Tibial nerve (tissue), 4 donors: ENCODE measurements around the gene PIGS. TPM values are rescaled to one million over a fixed set of nuclear protein-coding genes. Genes with fewer than 3 reads are reported as not detected.
A peak's percentile ranks its signal among the peaks of the same experiment; 100 is the strongest.
"Not testable (repeated sequence)": the region's sequence is repeated elsewhere in the genome, so short reads cannot be mapped to it uniquely, and the experiment has no call there.

ENCODE experiments used
- DNase-seq, 2 donors: peaks; one replicate each; pipeline ENCODE4 v3.0.0-alpha.2; 2019; ENCODE audit warnings: low spot score in 2 of 2
- H3K27ac ChIP-seq, 4 donors: fragments of 200-600 bp; sonication (generic) in 3 of 4; one replicate each; pipeline ENCODE4 v1.5.1; 2017 to 2019; ENCODE audit warnings: mild to moderate bottlenecking in 1 of 4
- H3K27me3 ChIP-seq, 2 donors: fragments of 200-600 bp; sonication (generic) in 1 of 2; one replicate each; pipeline versions ENCODE4 v1.5.1 to v1.6.0; 2017 to 2019
- H3K36me3 ChIP-seq, 3 donors: fragments of 200-600 bp; sonication (generic); one replicate each; pipeline ENCODE4 v1.5.1; 2018 to 2019
- H3K4me1 ChIP-seq, 4 donors: fragments of 200-600 bp; sonication (generic) in 3 of 4; one replicate each; pipeline ENCODE4 v1.5.1; 2017 to 2019
- H3K4me3 ChIP-seq, 4 donors: fragments of 200-600 bp; sonication (generic) in 3 of 4; one replicate each; pipeline ENCODE4 v1.5.1; 2017 to 2019; ENCODE audit warnings: mild to moderate bottlenecking in 1 of 4, moderate library complexity in 1 of 4
- H3K9me3 ChIP-seq, 4 donors: fragments of 200-600 bp; sonication (generic) in 3 of 4; one replicate each; pipeline ENCODE4 v1.5.1; 2017 to 2019
- EP300 ChIP-seq, 2 donors: sonication (generic); formaldehyde crosslinking; IDR thresholded peaks; one replicate each; pipeline ENCODE4 v1.6.1; 2017; ENCODE audit warnings: antibody characterized with exemption in 2 of 2, mild to moderate bottlenecking in 1 of 2
- POLR2A ChIP-seq, 2 donors: fragments of 450-650 bp; IDR thresholded peaks; one replicate each; pipeline ENCODE4 v1.6.1; 2017; ENCODE audit warnings: antibody characterized with exemption in 2 of 2, mild to moderate bottlenecking in 2 of 2, moderate library complexity in 2 of 2
- WGBS, 2 donors: methylation state at CpG; one replicate each; pipeline ENCODE4 v1.1.5; 2018; 5-methylcytosine and 5-hydroxymethylcytosine counted together
- total RNA-seq, 4 donors: library from RNA; depleted of rRNA; stranded (reverse); fragments of >200 nt; gene quantifications; one replicate each; pipeline ENCODE4 v1.1.0, GENCODE V29; 2016
- TF ChIP-seq, protein P1 (sequence below), 5 experiments: fragments of 200-600 bp in 3 of 5; fragments of 450-650 bp in 2 of 5; sonication (generic) in 3 of 5; IDR thresholded peaks; one replicate each; pipeline ENCODE4 v1.5.1; 2016 to 2019; ENCODE audit warnings: antibody characterized with exemption in 5 of 5, mild to moderate bottlenecking in 3 of 5, moderate library complexity in 2 of 5

PIGS gene
- total RNA-seq, 4 donors from 2014 or later, result 62.2 to 82.4 (median 73.2) TPM

DNA sequence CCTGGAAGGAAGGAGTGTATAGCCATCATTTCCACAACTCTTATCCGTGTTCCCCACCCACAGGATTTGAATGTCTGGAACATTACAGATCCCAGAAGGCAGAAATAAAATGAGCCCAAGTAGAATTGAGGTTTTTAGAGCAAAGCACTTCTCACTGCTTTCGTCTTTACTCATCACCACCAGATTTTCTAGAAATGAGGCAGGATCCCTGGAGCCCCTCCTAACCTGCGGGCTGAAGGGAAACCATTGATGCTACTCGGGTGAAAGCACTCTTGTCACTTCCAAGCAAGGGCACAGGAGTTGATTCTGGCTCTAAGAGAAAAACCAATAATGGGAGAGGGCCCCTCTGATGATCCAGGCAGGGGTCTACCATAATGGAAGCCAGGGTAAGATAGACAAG, 8.2 kb upstream of the PIGS start:
- no peak overlapping the region for H3K27ac ChIP-seq
- peaks cover 0 to 21% (median 0%) of the 10 kb centered on the region in 3 donors for H3K36me3 ChIP-seq
- no peaks in the 10 kb centered on the region for H3K9me3 ChIP-seq
- no peak for DNase-seq
- WGBS, 2 donors, result 91 to 94% methylated on average over 4 of the region's 4 CpGs
- H3K4me3 ChIP-seq, result no peak overlapping the region
- H3K27me3 ChIP-seq, result no peaks in the 10 kb centered on the region
- TF ChIP-seq, protein P1, sequence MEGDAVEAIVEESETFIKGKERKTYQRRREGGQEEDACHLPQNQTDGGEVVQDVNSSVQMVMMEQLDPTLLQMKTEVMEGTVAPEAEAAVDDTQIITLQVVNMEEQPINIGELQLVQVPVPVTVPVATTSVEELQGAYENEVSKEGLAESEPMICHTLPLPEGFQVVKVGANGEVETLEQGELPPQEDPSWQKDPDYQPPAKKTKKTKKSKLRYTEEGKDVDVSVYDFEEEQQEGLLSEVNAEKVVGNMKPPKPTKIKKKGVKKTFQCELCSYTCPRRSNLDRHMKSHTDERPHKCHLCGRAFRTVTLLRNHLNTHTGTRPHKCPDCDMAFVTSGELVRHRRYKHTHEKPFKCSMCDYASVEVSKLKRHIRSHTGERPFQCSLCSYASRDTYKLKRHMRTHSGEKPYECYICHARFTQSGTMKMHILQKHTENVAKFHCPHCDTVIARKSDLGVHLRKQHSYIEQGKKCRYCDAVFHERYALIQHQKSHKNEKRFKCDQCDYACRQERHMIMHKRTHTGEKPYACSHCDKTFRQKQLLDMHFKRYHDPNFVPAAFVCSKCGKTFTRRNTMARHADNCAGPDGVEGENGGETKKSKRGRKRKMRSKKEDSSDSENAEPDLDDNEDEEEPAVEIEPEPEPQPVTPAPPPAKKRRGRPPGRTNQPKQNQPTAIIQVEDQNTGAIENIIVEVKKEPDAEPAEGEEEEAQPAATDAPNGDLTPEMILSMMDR (IDR thresholded peaks at IDR 0.05), result no peak
- TF ChIP-seq EP300 (IDR thresholded peaks at IDR 0.05), result no peak
- TF ChIP-seq POLR2A (IDR thresholded peaks at IDR 0.05), result no peak
- H3K4me1 ChIP-seq, result peaks cover 0 to 21% (median 6%) of the 10 kb centered on the region in 4 donors

DNA sequence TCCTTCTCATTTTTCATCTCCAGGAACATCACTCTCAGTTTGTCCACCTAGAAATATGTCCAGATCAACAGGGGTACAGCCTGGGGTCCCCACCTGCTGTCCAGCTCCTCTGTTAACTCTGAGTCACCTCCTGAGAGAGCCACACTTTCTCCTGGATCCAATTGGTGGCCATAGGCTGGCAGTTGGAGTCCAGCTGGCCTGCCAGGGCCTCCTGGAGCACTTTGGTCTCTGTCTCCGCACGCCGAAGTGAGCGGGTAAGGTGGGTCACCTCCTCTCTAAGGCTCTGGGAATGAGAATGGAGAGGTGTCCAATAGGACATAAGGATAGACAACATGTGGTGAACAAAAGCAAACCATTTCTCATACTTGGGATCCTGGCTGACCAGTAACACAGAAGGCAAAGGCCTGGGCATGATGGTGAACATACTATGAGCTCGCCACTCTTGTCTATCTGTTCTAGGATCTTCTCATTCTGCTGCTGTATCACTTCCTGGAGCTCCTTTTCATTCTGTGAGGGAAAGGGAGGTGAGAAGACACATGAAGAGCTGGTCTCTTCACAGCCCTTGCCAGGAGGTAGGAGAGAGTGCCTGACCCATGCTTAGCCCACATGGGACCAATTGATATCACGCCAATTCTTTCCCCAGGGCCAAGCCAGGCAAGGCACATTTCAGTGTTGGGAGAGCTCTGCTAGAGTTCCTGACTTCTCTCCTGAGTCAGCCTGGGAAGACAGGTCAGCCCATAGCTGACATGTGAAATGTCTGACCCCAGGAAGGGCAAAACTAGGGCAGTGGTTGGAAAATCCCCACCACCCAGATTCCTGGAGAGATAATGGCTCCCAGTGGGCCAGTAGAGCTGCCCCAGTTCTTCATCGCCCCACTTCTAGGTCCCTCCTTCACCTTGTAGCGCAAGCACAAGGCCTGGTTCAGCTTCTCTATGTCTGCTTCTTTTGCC, 7.2 kb upstream of the PIGS start:
- Histone ChIP-seq H3K9me3 (no peaks in the 10 kb centered on the region), H3K4me3 (no peak overlapping the region), H3K27me3 (no peaks in the 10 kb centered on the region), H3K4me1 (peaks cover 0 to 21% (median 6%) of the 10 kb centered on the region in 4 donors), H3K36me3 (peaks cover 0 to 20% (median 0%) of the 10 kb centered on the region in 3 donors), H3K27ac (peak overlapping the region in 2 of 4 donors; percentile 42 to 82)
- no peak for TF ChIP-seq EP300 (IDR thresholded peaks at IDR 0.05)
- no peak for TF ChIP-seq POLR2A (IDR thresholded peaks at IDR 0.05)
- TF ChIP-seq, protein P1 (IDR thresholded peaks at IDR 0.05), result no peak
- DNase-seq, result no peak
- 96 to 100% methylated on average over 8 of the region's 8 CpGs for WGBS, 2 donors

DNA sequence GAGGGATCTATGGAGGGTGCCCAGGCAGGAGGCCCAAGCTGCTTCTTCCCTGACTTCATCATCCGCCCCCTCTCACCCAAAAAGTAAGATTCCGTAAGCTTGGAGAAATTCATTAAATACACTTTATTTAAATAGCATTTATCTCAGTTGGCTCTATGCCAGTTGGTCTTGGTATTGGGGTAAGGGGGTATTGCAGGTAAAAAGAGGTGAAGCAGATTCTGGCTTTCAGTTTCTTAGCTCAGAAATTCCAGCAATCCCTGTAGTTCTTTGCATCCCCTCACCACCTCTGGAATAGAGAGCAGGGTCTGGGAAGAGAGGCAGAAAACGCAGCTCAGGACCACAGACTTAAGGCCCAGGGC, 6.1 kb upstream of the PIGS start:
- Histone ChIP-seq H3K27me3 (no peaks in the 10 kb centered on the region), H3K4me3 (no peak overlapping the region), H3K9me3 (no peaks in the 10 kb centered on the region), H3K36me3 (peaks cover 0 to 10% (median 0%) of the 10 kb centered on the region in 3 donors), H3K27ac (peak overlapping the region; percentile 55 to 82 (median 69)), H3K4me1 (peaks cover 0 to 28% (median 7%) of the 10 kb centered on the region in 4 donors)
- no peak for DNase-seq
- 71 to 89% methylated on average over 3 of the region's 3 CpGs for WGBS, 2 donors
- TF ChIP-seq EP300 (IDR thresholded peaks at IDR 0.05) (no peak), POLR2A (IDR thresholded peaks at IDR 0.05) (no peak)
- TF ChIP-seq, protein P1 (IDR thresholded peaks at IDR 0.05), result no peak

DNA sequence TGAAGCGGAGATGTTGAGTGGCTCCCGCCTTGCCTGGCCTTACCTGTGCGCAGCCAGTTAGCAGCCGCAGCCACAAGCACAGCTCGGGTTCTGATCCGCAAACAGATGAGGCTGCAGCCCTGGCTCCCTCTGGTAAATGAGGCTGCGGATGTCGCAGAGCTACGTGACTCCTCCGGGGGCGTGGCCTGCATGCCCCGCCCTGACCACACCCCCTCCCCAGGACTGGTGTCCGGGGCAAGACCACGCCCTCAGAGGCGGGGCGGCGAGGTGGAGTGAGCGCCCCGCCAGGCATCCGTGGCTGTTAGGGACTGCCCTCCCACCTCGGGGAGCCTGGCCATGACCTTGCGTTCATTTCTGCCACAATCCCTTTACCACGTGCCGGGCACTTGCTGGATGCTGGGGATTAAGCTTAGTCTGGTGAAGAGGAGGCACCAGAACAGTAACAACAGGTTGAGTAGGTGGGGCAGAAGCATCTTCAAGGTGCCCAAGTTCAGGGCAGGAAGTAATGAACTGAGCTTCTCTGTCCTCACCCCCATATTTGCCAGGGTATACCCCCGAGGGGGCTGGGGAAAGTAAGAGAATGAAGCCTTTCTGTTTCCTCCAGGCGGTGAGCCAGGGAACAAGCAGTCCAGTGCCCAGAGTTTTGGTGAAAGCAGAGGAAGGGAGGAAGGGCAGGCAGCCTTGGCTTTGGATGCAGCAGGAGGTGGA, 5.6 kb upstream of the PIGS start, which contains the start of gene ALDOC:
ALDOC (minus strand) TSS at position 138 of the 708 bp plus-strand sequence. CDS start 1,363 bp downstream, outside the sequence.
- Histone ChIP-seq H3K4me3 (peak within 1 kb of the TSS; percentile 10 to 45 (median 30)), H3K36me3 (peaks cover 0 to 10% (median 0%) of the 10 kb centered on the region in 3 donors), H3K9me3 (no peaks in the 10 kb centered on the region), H3K4me1 (peaks cover 0 to 33% (median 10%) of the 10 kb centered on the region in 4 donors), H3K27me3 (no peaks in the 10 kb centered on the region), H3K27ac (peak within 1 kb of the TSS; percentile 55 to 82 (median 69))
- 11 to 16% methylated on average over 15 to 23 of the region's 26 CpGs for WGBS, 2 donors
- DNase-seq, result peak; percentile 95 to 97
- TF ChIP-seq EP300 (IDR thresholded peaks at IDR 0.05) (peak; percentile 40 to 99), POLR2A (IDR thresholded peaks at IDR 0.05) (peak; percentile 95 to 99)
- TF ChIP-seq, protein P1 (IDR thresholded peaks at IDR 0.05), result peak in 1 of 5 experiments; percentile 31

DNA sequence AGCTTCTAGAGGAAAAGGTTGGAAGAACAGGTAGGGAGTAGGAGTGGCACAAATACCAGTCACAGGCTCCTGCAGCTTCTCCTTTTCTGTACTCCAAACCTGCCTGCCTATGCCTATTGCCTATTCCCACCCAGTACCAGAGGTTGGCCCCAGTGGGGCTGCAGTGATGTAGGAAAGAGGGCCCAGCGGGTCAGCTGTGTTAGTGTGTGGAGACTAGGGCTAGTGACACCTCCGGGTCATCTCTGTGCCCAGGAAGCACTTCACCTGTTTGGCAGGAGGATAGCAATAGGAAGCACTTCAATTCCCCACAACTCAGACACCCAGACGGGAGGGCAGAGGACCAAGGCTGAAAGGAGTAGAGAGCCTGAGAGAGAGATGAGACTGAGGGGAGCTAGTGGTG, 4.7 kb upstream of the PIGS start:
- H3K36me3 ChIP-seq, result peaks cover 0 to 10% (median 0%) of the 10 kb centered on the region in 3 donors
- H3K27ac ChIP-seq, result peak overlapping the region in 3 of 4 donors; percentile 4 to 72 (median 52)
- H3K4me1 ChIP-seq, result peaks cover 0 to 35% (median 10%) of the 10 kb centered on the region in 4 donors
- H3K9me3 ChIP-seq, H3K27me3 ChIP-seq, DNase-seq: not testable (repeated sequence)
- H3K4me3 ChIP-seq, result peak overlapping the region in 2 of 4 donors; percentile 21 to 45
- 44 to 67% methylated on average over 3 of the region's 3 CpGs for WGBS, 2 donors
